ENCODE results near the gene AANAT. TPM values are rescaled to one million over a fixed set of nuclear protein-coding genes. Genes with fewer than 3 reads are reported as not detected.

Gene AANAT
- total RNA-seq = 0.43 TPM in 1 of 2 replicates, not detected in the other

GRCh38 chr17:76467366-76467765, at the start of gene AANAT:
Gene AANAT, plus strand, starts transcription at chr17:76467603. Its CDS starts 1,144 bp downstream, at chr17:76468747.

DNA sequence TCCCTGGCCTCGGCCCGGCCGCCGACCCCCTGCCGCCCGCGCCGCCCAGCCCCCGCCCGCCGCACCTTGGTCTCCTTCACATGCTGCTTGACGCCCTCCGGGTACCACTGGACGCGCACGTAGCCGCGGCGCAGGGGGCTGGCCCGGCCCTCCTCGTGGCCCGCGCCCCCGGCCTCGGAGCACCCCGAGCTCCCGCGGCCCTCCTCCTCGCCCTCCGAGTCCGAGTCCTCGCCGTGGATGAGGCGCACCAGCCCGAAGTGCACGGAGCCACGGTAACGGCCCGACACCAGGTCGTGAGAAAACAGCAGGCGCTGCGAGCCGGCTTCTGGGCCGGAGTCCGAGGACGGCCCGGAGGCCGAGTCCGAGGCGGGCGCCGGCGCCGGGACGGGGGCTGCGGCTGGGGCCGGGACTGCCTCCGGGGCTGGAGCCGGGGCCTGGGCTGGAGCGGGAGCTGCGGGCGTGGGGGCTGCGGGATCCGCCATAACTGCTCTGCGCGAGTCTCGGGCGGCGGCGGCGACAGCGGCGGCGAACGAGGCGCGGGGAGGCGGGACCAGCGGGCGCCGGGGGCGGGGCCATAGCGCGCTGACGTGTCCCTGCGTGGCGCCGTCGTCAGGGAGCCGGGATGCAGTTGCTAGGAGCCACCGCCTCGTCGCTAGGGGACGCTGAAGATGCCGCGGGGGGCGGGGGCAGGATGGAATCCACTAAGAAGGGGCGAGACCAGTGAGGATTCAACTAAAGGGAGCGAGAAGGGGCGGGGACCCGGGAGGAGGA, 14.6 kb upstream of the AANAT start, which contains the start of gene UBE2O:
TSS of gene UBE2O (minus strand) at position 493 of the 771 bp plus-strand sequence. CDS start at position 482, 11 bp downstream.

GRCh38 chr17:76501018-76501826, 33.8 kb downstream of the AANAT start, which contains the start of gene RHBDF2:
Gene RHBDF2, minus strand, starts transcription at chr17:76501423. Its CDS starts 19,899 bp downstream, at chr17:76481524.

Other genes with a start within 250 kb of the AANAT start
- gene RNF157, start 227.1 kb upstream of the AANAT start, total RNA-seq = 0.12 and 0.34 TPM in 2 replicates
- gene UBALD2, start 202.3 kb upstream of the AANAT start, total RNA-seq = 5.6 and 7.0 TPM in 2 replicates
- 1.5 and 3.0 TPM in 2 replicates for gene QRICH2, start 159.3 kb upstream of the AANAT start, total RNA-seq
- 41.0 and 42.7 TPM in 2 replicates for gene PRPSAP1, start 113.7 kb upstream of the AANAT start, total RNA-seq
- gene SPHK1, start 83.0 kb upstream of the AANAT start, total RNA-seq = 32.8 and 36.4 TPM in 2 replicates
- gene UBE2O, start 14.5 kb upstream of the AANAT start, total RNA-seq = 14.8 and 16.9 TPM in 2 replicates
- gene RHBDF2, start 33.8 kb downstream of the AANAT start, total RNA-seq = 5.3 and 16.1 TPM in 2 replicates
- gene CYGB, start 70.1 kb downstream of the AANAT start, total RNA-seq = 24.0 and 35.2 TPM in 2 replicates
- gene PRCD, start 72.4 kb downstream of the AANAT start, total RNA-seq = 0.94 and 1.9 TPM in 2 replicates
- 0.82 and 2.4 TPM in 2 replicates for gene ST6GALNAC2, start 118.3 kb downstream of the AANAT start, total RNA-seq
- not detected in 2 replicates for gene ST6GALNAC1, start 176.2 kb downstream of the AANAT start, total RNA-seq
- gene MXRA7, start 243.4 kb downstream of the AANAT start, total RNA-seq = 288 and 320 TPM in 2 replicates

Measured in pericardium fibroblast (primary cell).